NCI-H2107 (cell line): ENCODE measurements around the gene MEF2A.
"Not testable (repeated sequence)": the region's sequence is repeated elsewhere in the genome, so short reads cannot be mapped to it uniquely, and the experiment has no call there.

Experiments used
- DNase-seq: peaks from one replicate; lab custom pipeline; 2025; lab: John Stamatoyannopoulos, UW

Gene MEF2A

DNA sequence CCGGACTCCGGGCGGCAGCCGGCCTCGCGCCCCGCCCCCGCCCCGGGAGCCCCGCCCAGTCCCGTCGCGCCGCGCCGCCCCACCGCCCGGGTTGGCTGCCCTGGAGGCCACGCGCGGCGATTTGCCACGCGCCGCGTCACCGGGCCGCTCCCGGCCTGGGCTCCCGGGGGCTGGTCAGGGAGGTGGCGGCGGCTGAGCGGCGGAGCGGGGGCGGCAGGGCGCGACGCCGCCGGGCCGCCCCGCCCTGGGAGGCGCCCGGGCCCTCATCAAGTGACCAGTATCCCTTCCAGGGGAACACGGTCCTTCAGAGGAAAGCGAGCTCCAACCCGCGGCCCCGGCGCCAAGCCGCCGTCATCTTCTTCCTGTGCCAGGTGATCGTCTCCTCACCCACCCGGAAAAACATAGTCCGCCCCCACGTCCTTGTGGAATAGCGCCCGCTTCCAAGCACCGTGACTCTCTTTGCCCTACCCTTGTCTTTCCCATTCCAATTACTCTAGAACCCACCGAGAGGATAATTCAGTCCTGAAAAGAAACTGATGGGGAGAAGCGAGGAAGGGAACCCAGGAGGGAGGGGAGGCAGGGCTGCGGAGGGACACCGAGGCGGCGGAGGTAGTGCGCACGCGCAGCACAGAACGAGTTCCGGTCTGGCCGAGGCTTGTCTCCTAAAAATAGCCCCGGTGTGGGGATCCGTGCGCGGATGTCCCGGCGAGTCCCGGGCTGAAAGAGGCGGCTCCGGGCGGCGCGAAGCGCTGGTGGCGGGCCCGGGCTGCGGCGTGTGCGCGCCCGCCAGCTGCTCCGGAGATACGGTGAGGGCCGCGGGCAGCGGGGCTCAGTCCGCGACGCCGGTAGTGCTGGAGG lies at the start of gene MEF2A:
MEF2A (plus strand) TSS at position 686 of the 858 bp plus-strand sequence. CDS start 67,136 bp downstream, outside the sequence.
- DNase-seq: peak; percentile 61

DNA sequence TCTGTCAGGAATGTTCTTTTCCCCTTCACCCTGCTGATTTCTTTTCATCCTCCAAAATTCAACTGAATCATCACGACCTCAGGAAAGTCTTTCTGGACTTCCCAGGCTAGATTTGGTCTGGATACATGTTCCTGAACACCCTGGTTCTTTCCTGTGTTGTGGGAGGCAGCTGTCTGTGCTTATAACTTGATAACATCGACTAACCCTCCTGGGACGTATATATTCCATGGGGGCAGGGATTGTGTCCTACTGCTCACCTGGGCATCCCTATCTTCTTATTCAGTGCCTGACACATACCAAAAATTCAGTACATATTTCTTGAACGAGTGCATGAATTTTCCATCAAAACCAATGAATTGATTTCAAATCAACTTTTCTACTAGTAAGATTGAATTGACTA lies 47.6 kb upstream of the MEF2A start:
- no peak for DNase-seq

DNA sequence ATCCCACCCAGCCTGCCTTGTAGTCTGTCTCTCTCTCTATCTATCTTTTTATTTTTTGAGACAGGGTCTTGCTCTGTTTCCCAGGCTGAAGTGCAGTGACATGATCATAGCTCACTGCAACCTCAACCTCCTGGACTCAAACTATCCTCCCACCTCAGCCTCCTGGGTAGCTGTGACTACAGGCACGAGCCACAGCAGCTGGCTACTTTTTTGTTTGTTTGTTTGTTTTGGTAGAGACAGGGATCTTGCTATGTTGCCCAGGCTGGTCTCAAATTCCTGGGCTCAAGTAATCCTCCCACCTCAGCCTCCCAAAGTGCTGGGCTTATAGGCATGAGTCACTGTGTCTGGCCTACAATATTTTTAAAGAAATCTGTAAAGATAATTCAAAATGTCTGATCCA lies 46.4 kb upstream of the MEF2A start:
- DNase-seq: not testable (repeated sequence)

GRCh38 chr15:99522288-99522687 lies 43.5 kb upstream of the MEF2A start:
- no peak for DNase-seq

DNA sequence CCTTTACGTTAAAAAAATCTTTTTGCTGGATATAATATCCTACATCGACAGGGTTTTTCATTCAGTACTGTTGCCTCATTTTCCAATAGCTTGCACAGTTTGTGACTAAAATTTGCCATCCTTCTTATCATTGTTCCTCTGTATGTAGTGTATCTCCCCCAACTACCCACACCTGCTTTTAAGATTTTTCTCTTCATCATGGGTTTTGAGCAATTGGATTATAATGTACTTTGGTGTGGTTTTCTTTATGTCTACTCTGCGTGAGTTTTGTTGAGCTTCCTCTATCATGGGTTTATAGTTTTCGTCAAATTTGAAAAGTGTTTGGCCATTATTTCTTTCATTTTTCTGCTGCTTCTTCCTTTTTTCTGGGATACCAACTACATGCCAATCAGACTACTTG lies 39.6 kb upstream of the MEF2A start:
- DNase-seq: no peak

GRCh38 chr15:99526671-99527070 lies 39.1 kb upstream of the MEF2A start:
- DNase-seq: no peak

DNA sequence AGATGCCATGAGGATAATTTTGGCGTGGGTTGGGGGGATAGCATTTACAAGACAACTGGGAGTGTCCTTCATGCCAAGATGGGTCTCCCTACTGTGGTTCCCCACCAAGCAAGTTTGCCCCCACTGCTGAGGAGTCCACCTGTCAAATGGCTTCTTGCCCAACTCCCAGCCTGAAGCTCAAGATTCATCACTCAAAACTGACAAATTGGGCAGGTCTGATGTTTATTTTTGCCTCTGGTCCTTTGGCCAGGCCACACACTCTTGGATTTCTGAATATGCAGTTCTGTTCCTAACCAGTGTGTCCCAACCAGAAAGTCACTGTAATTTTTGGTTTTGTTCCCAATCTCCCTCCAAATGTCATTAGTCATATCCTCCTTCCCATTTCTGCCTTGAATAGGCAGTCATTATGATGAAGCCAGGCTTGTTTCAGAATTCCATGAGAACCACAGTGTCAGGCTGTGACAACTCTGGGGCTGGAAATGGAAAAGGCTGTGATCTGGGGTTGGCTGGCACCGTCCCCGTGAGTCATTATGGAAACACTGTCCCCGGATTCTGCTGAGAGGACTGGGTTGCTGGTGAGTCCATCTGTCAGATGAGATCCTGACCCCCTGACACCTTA lies 29.3 kb upstream of the MEF2A start:
- DNase-seq: no peak

DNA sequence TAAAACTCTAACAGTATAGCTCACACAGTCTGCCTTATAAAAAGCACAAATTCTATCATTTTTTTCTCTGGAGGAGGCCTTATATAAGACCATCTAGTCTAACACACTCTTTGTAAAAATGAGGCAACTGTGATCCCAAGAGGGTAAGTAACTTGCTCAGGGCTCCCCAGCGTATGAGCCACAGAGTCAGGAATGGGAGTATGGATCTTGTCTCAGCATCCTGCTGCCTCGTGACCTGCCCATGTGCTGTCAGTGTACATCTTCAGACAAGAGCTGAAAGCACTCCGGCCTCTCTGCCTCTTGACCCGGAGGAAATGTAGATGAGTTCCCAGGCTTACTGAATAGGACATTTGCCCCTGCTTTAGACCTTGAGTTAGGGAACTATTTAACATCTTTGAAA lies 28.4 kb upstream of the MEF2A start:
- no peak for DNase-seq

DNA sequence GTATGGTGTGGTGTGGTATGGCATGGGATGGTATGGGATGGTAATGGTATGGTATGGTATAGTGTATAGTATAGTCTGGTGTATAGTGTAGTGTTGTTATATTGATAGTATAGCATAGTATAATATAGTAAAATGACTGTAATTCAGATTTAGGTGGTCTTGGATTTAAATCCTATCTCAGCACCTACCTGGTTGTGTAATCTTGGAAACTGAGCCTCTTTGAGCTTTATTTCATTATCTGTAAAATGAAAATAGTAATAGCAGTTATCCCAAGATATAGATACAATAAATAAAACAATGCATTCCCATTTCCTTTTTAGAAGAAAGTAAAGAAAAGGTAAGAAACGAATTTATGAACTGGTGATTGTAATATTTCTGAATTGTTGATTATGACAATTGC lies 27.5 kb upstream of the MEF2A start:
- no peak for DNase-seq

DNA sequence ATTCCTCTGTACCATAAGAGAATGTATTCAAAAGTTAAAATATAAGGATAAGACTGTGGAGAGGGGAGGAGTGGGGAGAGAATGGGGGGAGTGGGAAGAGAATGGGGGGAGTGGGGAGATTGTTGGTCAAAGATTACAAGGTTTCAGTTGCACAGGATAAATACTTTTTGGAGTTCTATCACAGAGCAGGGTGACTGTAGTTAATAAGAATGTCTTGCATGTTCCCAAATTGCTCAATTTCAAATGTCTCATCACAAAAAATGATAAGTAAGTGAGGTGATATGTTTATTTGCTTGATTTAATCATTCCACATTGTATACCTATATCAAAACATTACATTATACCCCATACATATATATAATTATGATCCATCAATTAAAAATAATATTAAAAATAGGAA lies 23.0 kb upstream of the MEF2A start:
- no peak for DNase-seq

DNA sequence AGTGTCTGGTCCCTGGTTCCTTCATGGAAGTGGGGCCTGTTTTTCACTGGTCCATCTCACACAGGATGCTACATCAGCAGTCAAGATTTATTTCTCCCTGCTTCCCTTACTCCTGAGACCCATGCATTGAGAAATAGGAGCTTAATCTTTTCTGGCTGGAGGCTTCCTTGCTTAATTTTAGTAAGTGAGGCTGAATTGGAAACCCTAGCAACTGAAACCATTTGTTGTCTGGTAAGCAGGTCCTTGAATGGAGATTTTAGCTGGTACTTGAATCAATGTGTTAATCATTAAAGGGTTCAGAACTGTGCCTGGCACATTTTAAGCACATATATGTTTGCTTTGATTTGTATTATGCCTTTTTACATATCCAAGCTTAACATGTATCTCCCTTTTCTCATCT lies 20.2 kb upstream of the MEF2A start:
- DNase-seq: no peak

DNA sequence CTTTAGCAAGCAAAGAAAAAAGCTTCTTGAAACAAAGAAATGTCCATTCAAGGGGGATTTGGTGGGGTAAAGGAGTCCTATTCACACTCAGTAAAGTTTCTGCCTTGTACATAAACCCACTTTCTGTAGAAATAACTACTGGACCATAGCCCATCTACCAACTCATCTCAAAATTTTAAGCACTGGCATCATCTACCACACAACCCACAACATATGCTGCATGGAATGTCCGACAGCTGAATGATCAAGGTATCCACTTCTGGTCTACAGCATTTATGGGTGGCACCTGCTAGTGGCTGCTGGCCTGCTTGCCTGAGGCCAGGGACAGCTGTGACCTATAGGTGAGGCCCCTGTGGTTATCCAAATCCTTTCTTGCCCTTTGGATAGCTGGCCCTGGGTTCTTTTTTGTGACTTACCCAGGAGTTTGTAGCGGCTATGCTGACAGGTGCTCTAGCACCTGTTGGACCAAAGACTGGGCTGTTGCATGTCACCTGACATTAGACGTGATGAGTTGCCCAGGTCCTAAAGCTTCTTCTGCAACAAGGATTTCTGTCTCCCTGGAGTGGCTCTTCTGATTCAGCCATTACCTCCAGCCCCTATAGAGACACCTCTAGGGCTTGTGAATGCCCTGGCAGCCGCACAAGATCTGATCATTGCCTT lies 19.2 kb upstream of the MEF2A start:
- no peak for DNase-seq

DNA sequence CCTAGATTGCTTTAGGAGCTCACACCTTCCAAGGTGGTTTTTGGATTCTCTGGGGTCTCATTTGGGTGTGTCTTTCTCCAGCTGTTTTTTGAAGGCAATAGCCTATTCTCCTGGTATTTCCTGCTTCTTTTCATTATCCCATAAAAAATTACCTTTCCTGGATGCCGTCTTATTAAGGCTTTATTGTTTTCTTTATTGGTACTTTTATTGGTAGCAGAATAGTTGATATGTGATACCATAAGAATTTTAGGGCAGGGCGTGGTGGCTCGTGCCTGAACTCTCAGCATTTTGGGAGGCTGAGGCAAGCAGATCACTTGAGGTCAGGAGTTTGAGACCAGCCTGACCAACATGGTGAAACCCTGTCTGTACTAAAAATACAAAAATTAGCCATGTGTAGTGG lies 18.3 kb upstream of the MEF2A start:
- DNase-seq: no peak

- no peak for DNase-seq
These were observed 15.7 kb upstream of the MEF2A start for GRCh38 chr15:99550077-99550476.

- DNase-seq: no peak
These were observed 13.7 kb upstream of the MEF2A start for GRCh38 chr15:99552111-99552510.

- DNase-seq: no peak
These were observed 10.8 kb upstream of the MEF2A start for GRCh38 chr15:99554880-99555488.

GRCh38 chr15:99556011-99556410 lies 9.8 kb upstream of the MEF2A start:
- DNase-seq: no peak

- DNase-seq: no peak
These were observed 9.2 kb upstream of the MEF2A start for GRCh38 chr15:99556578-99556977.

DNA sequence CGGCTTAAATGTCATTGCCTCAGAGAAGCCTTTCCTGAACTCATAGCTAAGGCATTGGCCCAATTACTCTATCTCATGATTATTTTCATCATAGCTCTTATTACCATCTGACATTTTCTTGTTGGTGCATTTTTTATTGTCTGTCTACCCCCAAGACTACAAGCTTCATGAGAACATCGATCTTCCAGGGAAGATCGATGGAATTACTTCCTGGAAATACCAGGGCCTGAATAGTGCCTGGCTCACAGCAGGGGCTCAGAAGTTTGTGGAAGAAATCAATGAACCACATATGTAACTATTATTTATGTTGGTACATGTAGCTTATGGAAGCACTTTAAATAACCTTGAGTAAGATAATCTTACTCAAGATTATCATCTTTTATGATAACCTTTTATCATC lies 7.7 kb upstream of the MEF2A start:
- DNase-seq: no peak

DNA sequence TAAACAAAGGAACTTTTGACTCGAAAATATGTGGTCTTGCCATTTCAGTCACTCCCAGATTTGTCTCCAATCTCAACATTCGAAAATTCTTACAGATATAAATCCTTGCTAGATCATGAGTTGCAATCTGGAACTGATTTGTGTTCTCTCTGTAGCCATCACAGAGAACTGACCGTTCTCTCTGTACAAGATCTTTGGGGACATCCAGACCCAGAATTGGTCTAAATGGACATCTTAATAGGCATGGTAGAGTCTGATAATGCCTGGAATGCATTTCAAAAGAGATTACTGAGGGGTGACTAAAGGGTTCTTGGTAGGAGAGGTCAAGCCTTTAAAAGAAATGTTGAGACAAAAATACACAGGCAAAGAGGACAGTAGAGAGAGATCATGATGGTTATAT lies 7.2 kb upstream of the MEF2A start:
- no peak for DNase-seq

- DNase-seq: no peak
These were observed 4.1 kb upstream of the MEF2A start for GRCh38 chr15:99561476-99562230.

DNA sequence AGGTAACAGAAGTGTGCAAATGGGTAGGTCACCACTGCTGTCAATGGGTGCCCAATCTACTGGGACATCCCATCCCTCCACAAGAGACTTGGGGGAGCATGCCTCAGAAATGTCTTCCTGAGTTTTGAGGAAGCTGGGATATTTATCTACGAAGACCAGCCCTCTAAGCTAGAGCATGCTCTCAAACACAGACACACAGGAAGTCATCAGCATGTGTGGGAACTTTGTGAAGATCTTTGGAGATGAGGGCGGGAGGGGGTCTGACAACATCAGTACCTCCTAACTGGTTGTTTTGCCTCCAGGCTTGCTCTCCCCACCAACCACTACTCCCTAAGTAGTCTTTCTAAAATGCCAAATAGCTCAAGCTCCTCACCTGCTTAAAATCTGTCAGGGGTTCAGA lies 3.5 kb upstream of the MEF2A start:
- DNase-seq: no peak
